ENCODE measurements around the gene MRPL12. TPM values are rescaled to one million over a fixed set of nuclear protein-coding genes. Genes with fewer than 3 reads are reported as not detected.

MRPL12 gene
- total and polyA plus RNA-seq, 2 of the 13 experiments (the other 11 are each of a cell fraction or from before 2014, with no cell fraction given), result 39.1 to 94.1 TPM

DNA sequence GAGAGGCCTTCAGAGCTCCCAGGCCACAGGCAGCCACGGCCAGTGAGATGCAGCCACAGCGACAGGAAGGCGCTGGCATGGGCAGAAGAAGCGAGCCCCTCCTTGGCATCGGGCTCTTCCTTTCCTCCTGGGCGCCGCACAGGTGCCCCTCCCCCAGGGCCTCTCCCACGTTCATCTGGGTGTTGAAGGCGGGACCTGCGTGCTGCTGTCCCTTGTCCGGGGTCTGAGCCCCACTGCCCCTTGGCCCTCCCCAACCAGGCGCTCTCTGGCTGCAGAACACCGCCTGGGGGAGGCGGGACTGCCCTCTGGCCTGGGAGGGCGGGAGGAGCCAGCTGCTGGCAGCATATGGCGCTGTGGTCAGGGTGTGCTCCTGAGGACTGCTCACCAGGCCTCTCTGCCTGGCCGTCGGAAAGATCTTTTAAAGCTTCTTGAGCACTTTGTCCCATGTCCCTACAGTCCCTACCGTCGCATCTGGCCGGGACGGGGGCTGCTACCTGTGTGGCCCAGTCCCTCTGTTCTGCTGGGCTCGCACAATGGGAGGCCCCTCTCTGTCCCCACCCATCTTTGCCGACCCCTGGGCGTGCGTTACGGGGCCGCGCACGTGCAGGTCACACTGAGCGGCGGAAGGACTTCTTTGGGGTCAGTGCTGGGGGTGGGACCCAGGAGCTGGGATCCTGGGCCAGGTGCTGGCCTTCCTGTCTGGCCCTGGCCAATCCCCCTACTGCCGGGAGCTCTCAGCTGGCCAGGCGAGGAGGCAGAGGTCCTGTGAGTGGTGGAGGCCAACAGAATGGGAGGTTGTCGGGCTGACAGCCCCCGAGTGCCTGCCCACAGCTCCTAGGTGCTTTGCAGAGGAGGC, 10.6 kb downstream of the MRPL12 start (continued):
- TF ChIP-seq ZNF670 (CRISPR knock-in tag; IDR thresholded peaks at IDR 0.05; ENCODE audit: borderline replicate concordance) (peak; percentile 69; the same call in 1 of the 2 replicates), ATF7 (IDR thresholded peaks at IDR 0.05) (no peak), ATF7 (CRISPR knock-in tag; IDR thresholded peaks at IDR 0.05) (peak; percentile 24; the same call in 1 of the 2 replicates), ZNF350 (CRISPR knock-in tag; IDR thresholded peaks at IDR 0.05; ENCODE audit: borderline replicate concordance, low read depth) (peak; percentile 94), ARNTL (CRISPR knock-in tag; IDR thresholded peaks at IDR 0.05) (peak; percentile 79; the same call in 1 of the 2 replicates), CCDC6 (CRISPR knock-in tag; IDR thresholded peaks at IDR 0.05) (no peak; the same call in 1 of the 2 replicates), NFKB2 (CRISPR knock-in tag; IDR thresholded peaks at IDR 0.05; ENCODE audit: borderline replicate concordance) (peak; percentile 65; the same call in 1 of the 2 replicates), HIVEP1 (CRISPR knock-in tag; IDR thresholded peaks at IDR 0.05) (peak; percentile 88), NONO (IDR thresholded peaks at IDR 0.05) (no peak), NONO (CRISPR knock-in tag; conservative IDR thresholded peaks at IDR 0.05) (peak; percentile 98), ZNF629 (CRISPR knock-in tag; conservative IDR thresholded peaks at IDR 0.05) (no peak; the same call in 1 of the 2 replicates), ZNF121 (CRISPR knock-in tag; IDR thresholded peaks at IDR 0.05) (0 out of 2 replicates have a peak, but pooled peaks have one; percentile 10), TBX3 (IDR thresholded peaks at IDR 0.05; ENCODE audit: borderline replicate concordance) (peak; percentile 24; the same call in 1 of the 2 replicates), ZNF33B (CRISPR knock-in tag; IDR thresholded peaks at IDR 0.05) (no peak), BRCA1 (CRISPR knock-in tag; IDR thresholded peaks at IDR 0.05) (peak; percentile 38; the same call in 1 of the 2 replicates), PHF21A (CRISPR knock-in tag; IDR thresholded peaks at IDR 0.05) (peak; percentile 81), WIZ (CRISPR knock-in tag; IDR thresholded peaks at IDR 0.05) (0 out of 2 replicates have a peak, but pooled peaks have one; percentile 3), GTF3A (CRISPR knock-in tag; conservative IDR thresholded peaks at IDR 0.05) (peak; percentile 93), CBFB (CRISPR knock-in tag; IDR thresholded peaks at IDR 0.05) (peak; percentile 88), MYC (CRISPR knock-in tag; IDR thresholded peaks at IDR 0.05; ENCODE audit: borderline replicate concordance) (peak; percentile 94)
- TF ChIP-seq, protein P1, sequence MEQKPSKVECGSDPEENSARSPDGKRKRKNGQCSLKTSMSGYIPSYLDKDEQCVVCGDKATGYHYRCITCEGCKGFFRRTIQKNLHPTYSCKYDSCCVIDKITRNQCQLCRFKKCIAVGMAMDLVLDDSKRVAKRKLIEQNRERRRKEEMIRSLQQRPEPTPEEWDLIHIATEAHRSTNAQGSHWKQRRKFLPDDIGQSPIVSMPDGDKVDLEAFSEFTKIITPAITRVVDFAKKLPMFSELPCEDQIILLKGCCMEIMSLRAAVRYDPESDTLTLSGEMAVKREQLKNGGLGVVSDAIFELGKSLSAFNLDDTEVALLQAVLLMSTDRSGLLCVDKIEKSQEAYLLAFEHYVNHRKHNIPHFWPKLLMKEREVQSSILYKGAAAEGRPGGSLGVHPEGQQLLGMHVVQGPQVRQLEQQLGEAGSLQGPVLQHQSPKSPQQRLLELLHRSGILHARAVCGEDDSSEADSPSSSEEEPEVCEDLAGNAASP (CRISPR knock-in tag; IDR thresholded peaks at IDR 0.05; ENCODE audit: borderline replicate concordance), result no peak; the same call in 1 of the 2 replicates
- TF ChIP-seq, protein P2, sequence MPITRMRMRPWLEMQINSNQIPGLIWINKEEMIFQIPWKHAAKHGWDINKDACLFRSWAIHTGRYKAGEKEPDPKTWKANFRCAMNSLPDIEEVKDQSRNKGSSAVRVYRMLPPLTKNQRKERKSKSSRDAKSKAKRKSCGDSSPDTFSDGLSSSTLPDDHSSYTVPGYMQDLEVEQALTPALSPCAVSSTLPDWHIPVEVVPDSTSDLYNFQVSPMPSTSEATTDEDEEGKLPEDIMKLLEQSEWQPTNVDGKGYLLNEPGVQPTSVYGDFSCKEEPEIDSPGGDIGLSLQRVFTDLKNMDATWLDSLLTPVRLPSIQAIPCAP (CRISPR knock-in tag; IDR thresholded peaks at IDR 0.05; ENCODE audit: low read depth), result 0 out of 2 replicates have a peak, but pooled peaks have one; percentile 46
- TF ChIP-seq, protein P3, sequence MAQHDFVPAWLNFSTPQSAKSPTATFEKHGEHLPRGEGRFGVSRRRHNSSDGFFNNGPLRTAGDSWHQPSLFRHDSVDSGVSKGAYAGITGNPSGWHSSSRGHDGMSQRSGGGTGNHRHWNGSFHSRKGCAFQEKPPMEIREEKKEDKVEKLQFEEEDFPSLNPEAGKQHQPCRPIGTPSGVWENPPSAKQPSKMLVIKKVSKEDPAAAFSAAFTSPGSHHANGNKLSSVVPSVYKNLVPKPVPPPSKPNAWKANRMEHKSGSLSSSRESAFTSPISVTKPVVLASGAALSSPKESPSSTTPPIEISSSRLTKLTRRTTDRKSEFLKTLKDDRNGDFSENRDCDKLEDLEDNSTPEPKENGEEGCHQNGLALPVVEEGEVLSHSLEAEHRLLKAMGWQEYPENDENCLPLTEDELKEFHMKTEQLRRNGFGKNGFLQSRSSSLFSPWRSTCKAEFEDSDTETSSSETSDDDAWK (CRISPR knock-in tag; IDR thresholded peaks at IDR 0.05), result no peak
- TF ChIP-seq, protein P4, sequence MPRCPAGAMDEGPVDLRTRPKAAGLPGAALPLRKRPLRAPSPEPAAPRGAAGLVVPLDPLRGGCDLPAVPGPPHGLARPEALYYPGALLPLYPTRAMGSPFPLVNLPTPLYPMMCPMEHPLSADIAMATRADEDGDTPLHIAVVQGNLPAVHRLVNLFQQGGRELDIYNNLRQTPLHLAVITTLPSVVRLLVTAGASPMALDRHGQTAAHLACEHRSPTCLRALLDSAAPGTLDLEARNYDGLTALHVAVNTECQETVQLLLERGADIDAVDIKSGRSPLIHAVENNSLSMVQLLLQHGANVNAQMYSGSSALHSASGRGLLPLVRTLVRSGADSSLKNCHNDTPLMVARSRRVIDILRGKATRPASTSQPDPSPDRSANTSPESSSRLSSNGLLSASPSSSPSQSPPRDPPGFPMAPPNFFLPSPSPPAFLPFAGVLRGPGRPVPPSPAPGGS (CRISPR knock-in tag; IDR thresholded peaks at IDR 0.05), result peak; percentile 14; the same call in 1 of the 2 replicates
- TF ChIP-seq, protein P5, sequence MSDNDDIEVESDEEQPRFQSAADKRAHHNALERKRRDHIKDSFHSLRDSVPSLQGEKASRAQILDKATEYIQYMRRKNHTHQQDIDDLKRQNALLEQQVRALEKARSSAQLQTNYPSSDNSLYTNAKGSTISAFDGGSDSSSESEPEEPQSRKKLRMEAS (IDR thresholded peaks at IDR 0.05), result peak; percentile 94

Measured in HepG2 (cell line).